HEK293 (cell line): ENCODE data around the gene SSBP2.

Experiments
- CTCF ChIA-PET: fragments of 350-600 bp; formaldehyde crosslinking; extraction: SDS; loops from one replicate; lab custom pipeline; 2021; ENCODE audit warnings: antibody characterized with exemption; lab: Yijun Ruan, JAX
- POLR2A ChIA-PET: fragments of 300-600 bp; formaldehyde crosslinking; extraction: SDS; loops from one replicate; lab custom pipeline; 2020; ENCODE audit warnings: antibody characterized with exemption, inconsistent platforms; lab: Yijun Ruan, JAX
- H3K27ac ChIP-seq: fragments of 200-500 bp; sonication (Bioruptor generic); 2 replicates; pipeline ENCODE4 v1.5.1; 2014; ENCODE audit warnings: low read depth, low read length, control low read depth, inconsistent platforms; ENCODE audit errors: extremely low read depth
- H3K36me3 ChIP-seq, 2 experiments: fragments of 200-500 bp in 1 of 2; sonication (Bioruptor generic) in 1 of 2; 1 replicate in 1 of 2; 2 replicates in 1 of 2; pipeline ENCODE4 v1.5.1; 2014 to 2017; ENCODE audit warnings: inconsistent platforms in 2 of 2, low read length in 2 of 2; ENCODE audit not compliant: control insufficient read depth in 2 of 2, insufficient read depth in 1 of 2
- H3K4me1 ChIP-seq: fragments of 200-500 bp; sonication (Bioruptor generic); 2 replicates; pipeline ENCODE4 v1.5.1; 2014; ENCODE audit warnings: mild to moderate bottlenecking, low read length, inconsistent platforms; ENCODE audit not compliant: control insufficient read depth, insufficient read depth
- H3K4me3 ChIP-seq: 2 replicates; pipeline ENCODE4 v1.5.1; 2011; ENCODE audit warnings: low read depth, mild to moderate bottlenecking, control low read depth, low read length, moderate library complexity
- H3K9me3 ChIP-seq: fragments of 200-500 bp; sonication (Bioruptor generic); 2 replicates; pipeline ENCODE4 v1.5.1; 2014; ENCODE audit warnings: low read depth, low read length, inconsistent platforms; ENCODE audit not compliant: control insufficient read depth, insufficient read depth
- ATF2 ChIP-seq: fragments of 450-650 bp; formaldehyde crosslinking; IDR thresholded peaks from 2 replicates; pipeline ENCODE4 v1.5.1; 2016; ENCODE audit warnings: missing biosample characterization, missing genetic modification characterization, low read depth
- KLF17 ChIP-seq: fragments of 450-650 bp; formaldehyde crosslinking; IDR thresholded peaks from 2 replicates; pipeline ENCODE4 v1.5.1; 2016; ENCODE audit warnings: missing biosample characterization, missing genetic modification characterization
- PRDM4 ChIP-seq: fragments of 450-650 bp; formaldehyde crosslinking; IDR thresholded peaks from 2 replicates; pipeline ENCODE4 v1.5.1; 2017; ENCODE audit warnings: missing biosample characterization, missing genetic modification characterization
- RBAK ChIP-seq: fragments of 450-650 bp; formaldehyde crosslinking; IDR thresholded peaks from 2 replicates; pipeline ENCODE4 v1.5.1; 2016; ENCODE audit warnings: missing biosample characterization, missing genetic modification characterization
- REST ChIP-seq: fragments of 450-650 bp; formaldehyde crosslinking; IDR thresholded peaks from 2 replicates; pipeline ENCODE4 v1.5.1; 2016; ENCODE audit warnings: missing biosample characterization, missing genetic modification characterization
- ZBTB44 ChIP-seq: fragments of 450-650 bp; IDR thresholded peaks from 2 replicates; pipeline ENCODE4 v1.5.1; 2018; ENCODE audit warnings: missing biosample characterization, mild to moderate bottlenecking, missing genetic modification characterization
- ZFHX2 ChIP-seq: fragments of 450-650 bp; formaldehyde crosslinking; conservative IDR thresholded peaks from 2 replicates; pipeline ENCODE4 v1.5.1; 2016; ENCODE audit warnings: missing biosample characterization, missing genetic modification characterization
- ZNF121 ChIP-seq: fragments of 450-650 bp; formaldehyde crosslinking; IDR thresholded peaks from 2 replicates; pipeline ENCODE4 v1.5.1; 2016; ENCODE audit warnings: missing biosample characterization, missing genetic modification characterization
- ZNF133 ChIP-seq: fragments of 450-650 bp; formaldehyde crosslinking; IDR thresholded peaks from 2 replicates; pipeline ENCODE4 v1.5.1; 2016; ENCODE audit warnings: missing biosample characterization, missing genetic modification characterization
- ZNF146 ChIP-seq: fragments of 450-650 bp; formaldehyde crosslinking; IDR thresholded peaks from 2 replicates; pipeline ENCODE4 v1.5.1; 2016; ENCODE audit warnings: missing biosample characterization, missing genetic modification characterization
- ZNF341 ChIP-seq: fragments of 450-650 bp; formaldehyde crosslinking; IDR thresholded peaks from 2 replicates; pipeline ENCODE4; 2016; ENCODE audit warnings: low read depth, missing biosample characterization, missing genetic modification characterization
- ZNF350 ChIP-seq: fragments of 450-650 bp; formaldehyde crosslinking; IDR thresholded peaks from 2 replicates; pipeline ENCODE4 v1.5.0; 2017; ENCODE audit warnings: missing biosample characterization, mild to moderate bottlenecking, missing genetic modification characterization
- ZNF354C ChIP-seq: fragments of 450-650 bp; formaldehyde crosslinking; IDR thresholded peaks from 2 replicates; pipeline ENCODE4 v1.5.1; 2016; ENCODE audit warnings: missing biosample characterization, missing genetic modification characterization, low read depth, borderline replicate concordance
- ZNF433 ChIP-seq: fragments of 450-650 bp; formaldehyde crosslinking; IDR thresholded peaks from 2 replicates; pipeline ENCODE4 v1.5.1; 2016; ENCODE audit warnings: missing biosample characterization, missing genetic modification characterization, low read depth
- ZNF513 ChIP-seq: fragments of 450-650 bp; IDR thresholded peaks from 2 replicates; pipeline ENCODE4 v1.5.1; 2018; ENCODE audit warnings: missing biosample characterization, missing genetic modification characterization
- ZNF830 ChIP-seq: fragments of 450-650 bp; IDR thresholded peaks from 2 replicates; pipeline ENCODE4 v1.5.0; 2018; ENCODE audit warnings: missing biosample characterization, missing genetic modification characterization, low read depth, mild to moderate bottlenecking, moderate library complexity

The SSBP2 gene

GRCh38 chr5:81719743-81720345 is 31.1 kb downstream of the SSBP2 start:
- Histone ChIP-seq H3K27ac (no peak overlapping the region), H3K36me3 (no peaks in the 10 kb centered on the region), H3K9me3 (no peaks in the 10 kb centered on the region), H3K4me1 (peaks cover 10% of the 10 kb centered on the region; the same call in 1 of the 2 replicates), H3K4me3 (no peak overlapping the region)
- ChIA-PET POLR2A (no interaction called here), CTCF (interaction anchor here (0.6 to 0.8 kb wide), 3 partner anchors 14 to 1205 kb away, joined by 3 to 6 read pairs (median 3); no protein-coding TSS in a partner anchor)
- no peak for TF ChIP-seq ZNF350 (tag by site-specific recombination)
- no peak for TF ChIP-seq ZNF433 (tag by site-specific recombination)
- TF ChIP-seq ZNF513 (tag by site-specific recombination) = no peak
- TF ChIP-seq ZNF146 = no peak
- TF ChIP-seq ZBTB44 (tag by site-specific recombination) = no peak
- no peak for TF ChIP-seq ZFHX2 (tag by site-specific recombination)
- no peak for TF ChIP-seq KLF17 (tag by site-specific recombination)
- no peak for TF ChIP-seq RBAK (tag by site-specific recombination)
- no peak for TF ChIP-seq REST
- no peak for TF ChIP-seq ATF2 (tag by site-specific recombination)
- TF ChIP-seq ZNF354C (tag by site-specific recombination) = no peak
- no peak for TF ChIP-seq ZNF341 (tag by site-specific recombination)
- TF ChIP-seq ZNF830 (tag by site-specific recombination) = no peak
- TF ChIP-seq ZNF121 = no peak
- TF ChIP-seq PRDM4 (tag by site-specific recombination) = no peak
- TF ChIP-seq ZNF133 (tag by site-specific recombination) = no peak
